Stimulated activated CD4-positive, alpha-beta T cell treated with anti-CD3 and anti-CD28 coated beads, Interleukin-2, amount 100 ng/mL, for 4 hours (primary cell): ENCODE data around the gene LRP5.
A peak's percentile ranks its signal among the peaks of the same experiment; 100 is the strongest.

ENCODE experiments used
- DNase-seq: peaks from one replicate; pipeline ENCODE4 v3.0.0-alpha.2; 2020; ENCODE audit warnings: low read depth

LRP5 gene

DNA sequence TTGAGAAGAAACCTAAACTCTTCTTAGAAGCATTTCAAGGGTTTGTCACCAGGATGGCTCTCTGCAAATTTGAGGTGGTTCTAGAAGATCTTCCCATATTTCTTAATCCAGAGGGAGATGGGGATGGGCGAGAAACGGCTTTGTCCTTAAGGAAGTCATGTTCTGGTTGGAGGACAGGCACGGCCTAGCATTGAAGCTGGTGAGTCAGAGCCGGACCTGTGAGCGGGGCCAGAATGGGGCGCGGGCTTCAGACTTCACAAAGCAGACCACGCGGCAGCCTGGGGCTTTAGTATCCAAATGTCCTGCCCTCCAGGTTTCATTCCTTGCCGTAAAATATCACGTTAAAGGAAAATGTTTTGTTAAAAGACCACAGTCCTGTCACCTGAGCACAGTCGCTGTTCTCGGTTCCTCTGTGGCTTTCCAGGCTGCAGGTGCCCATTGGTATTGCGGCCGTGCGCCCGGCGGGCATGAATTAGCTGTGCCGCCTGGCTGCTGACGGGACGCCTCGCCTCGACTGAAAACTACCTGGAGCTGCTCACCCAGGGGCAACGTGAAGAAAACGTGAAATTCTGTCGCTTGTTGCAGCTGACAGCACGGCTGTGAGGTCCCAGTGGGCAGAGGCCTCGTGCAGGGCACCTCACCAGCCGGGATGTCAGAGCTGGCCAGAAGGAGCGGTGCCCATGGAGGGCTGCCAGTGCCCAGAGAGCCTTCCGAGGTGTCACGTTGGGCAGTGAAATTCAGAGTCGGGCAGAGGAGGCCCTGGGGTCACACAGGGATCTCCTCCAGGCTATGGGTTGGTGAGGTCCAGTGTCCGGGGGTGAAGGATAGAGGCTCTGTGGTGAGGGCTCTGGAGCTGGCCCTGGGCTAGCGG, 59.0 kb downstream of the LRP5 start:
- no peak for DNase-seq

DNA sequence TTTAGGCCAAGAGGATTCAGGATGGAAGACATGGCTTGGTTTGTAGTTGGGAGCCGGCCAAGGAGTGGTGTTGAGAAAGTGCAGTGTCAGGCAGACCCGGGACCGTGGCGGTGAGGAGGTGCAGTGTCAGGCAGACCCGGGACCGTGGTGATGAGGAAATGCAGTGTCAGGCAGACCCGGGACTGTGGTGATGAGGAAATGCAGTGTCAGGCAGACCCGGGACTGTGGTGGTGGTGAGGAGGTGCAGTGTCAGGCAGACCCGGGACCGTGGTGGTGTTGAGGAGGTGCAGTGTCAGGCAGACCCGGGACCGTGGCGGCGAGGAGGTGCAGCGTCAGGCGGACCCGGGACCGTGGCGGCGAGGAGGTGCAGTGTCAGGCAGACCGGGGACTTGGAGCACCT, 59.7 kb downstream of the LRP5 start:
- DNase-seq, result no peak

DNA sequence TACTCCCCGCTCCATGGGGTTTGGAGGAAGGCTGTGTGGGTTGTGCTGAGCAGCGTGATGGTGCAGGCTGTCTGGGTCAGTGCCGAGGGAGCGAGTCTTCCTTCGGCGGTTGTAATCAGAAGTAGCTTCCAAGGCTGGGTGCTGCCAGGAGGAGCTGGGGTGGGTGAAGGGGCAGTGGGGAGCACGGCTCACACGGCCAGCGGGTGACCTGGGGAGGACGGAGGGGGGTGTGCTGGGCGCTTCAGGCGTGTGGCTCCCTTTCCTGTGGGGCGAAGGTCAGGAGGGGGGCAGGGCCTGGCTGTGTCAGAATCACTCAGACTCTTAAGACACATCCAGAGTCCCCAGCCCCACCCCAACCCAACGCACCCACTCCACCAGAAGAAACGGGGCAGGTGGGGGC, 60.2 kb downstream of the LRP5 start:
- no peak for DNase-seq

DNA sequence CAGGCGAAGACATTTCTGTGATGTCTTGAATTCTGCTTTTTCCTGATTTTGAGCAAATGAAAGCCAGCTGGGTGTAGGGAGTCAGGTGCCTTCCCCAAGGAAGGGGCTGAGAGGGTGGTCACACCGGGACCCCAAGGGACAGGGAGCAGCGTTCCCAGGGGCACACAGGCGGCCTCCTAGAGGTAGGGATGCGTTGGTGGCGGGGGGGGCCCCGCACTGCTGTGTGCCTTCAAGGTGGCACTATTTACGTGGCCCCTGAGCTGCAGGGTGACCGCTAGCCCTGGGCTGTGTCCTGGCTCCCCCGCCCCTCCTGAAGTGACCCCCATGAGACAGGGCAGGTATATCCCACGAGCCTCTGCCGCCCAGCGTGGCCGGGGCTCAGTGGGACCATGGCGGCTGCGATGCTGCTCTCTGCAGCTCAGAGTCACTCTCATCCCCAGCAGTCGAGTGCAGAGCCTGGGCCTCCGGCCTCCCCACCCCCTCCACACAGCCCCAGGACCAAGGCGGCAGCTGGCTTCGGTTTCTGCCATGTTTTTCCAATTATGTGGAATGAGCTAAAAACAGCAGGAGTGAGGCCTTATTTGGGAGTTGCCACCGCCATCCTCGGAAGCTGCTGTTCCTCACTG, 60.9 kb downstream of the LRP5 start:
- DNase-seq, result no peak

DNA sequence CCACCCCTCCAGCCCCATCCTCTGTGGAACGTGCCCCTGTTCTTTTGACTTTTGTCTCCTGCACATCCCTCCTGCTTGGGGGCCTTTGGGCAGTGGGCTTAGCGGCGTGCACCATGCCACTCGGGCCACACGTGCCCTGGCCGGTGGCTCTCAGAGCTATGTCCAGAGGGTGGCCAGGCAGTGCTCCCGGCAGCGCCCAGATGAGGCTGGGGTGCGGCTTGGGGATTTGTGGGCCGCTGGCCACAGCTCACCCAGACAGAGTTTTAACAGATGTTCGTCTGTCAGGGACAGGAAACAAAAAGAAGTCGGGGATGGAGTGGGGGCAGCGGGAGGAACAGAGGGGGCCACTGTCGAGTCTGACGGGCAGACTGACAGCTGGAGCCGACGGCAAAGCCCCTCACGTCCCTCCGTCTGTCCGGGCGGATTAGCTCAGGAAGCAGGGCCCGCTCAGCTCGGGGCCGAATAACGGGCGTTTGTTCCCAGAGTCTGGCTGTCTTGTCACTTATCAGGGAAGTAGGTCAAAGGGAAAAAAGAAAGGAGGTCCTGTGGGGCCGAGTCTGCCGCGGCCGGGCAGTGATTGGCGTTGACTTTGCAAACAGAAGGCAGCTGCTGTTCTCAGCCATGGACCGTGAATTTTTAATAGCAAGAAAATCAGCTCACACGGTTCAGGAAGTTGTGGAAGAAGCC, 61.6 kb downstream of the LRP5 start:
- DNase-seq, result no peak

DNA sequence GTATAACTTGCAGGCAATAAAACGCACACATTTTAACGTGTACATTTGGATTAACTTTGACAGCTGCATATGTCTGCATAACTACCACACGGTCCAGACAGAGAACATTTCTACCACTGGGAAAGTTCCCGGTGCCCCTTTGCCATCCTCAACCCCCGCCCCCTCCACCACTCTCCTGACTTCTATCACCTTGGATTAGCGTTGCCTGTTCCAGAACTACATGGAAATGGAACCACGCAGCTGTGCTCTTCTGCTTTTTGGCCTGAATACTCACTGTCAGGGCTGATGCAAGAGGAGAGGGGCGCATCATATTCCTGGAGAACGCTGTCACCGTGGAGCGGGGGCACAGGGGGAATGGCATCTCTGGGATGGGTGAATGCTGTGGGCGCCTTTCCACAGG, 62.1 kb downstream of the LRP5 start:
- DNase-seq, result no peak

DNA sequence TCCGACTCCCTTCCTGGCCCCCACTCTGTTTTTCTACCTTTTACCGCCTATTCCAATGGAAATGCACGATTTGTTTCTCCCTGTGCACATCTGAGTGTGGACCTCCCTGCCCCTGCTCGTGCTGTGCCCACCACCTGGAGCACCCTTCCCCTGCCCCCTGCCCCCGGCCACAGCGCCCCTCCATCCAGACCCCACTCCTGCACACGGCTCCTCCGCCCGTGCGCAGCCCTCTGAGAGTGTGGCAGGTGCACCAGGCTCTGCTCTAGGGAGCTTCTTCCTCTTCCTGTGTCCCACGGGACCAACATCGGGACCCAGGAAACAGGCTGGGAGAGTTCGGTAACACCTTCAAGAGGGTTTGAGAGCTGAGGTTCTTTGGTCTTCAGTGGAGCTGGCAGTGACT, 62.9 kb downstream of the LRP5 start:
- DNase-seq, result no peak

DNA sequence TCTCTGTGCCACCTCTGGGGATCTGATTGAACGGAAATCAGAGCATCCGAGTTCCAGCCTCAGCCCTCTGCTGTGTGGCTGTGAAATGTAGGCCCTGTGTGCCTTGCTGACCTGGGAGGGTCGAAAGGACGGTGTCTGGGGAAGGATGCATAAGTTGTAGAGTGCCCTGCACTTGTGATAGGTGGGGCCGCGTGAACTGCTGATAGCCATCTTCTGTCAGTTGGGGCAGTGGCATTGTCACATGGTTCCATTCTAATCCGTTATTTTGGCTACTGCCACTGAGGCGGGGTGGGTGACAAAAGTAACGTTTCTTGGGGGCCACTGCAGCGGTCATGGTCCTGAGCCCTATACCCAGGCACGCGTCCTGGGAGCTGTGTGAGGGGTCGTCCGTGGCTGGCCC, 63.4 kb downstream of the LRP5 start:
- no peak for DNase-seq

DNA sequence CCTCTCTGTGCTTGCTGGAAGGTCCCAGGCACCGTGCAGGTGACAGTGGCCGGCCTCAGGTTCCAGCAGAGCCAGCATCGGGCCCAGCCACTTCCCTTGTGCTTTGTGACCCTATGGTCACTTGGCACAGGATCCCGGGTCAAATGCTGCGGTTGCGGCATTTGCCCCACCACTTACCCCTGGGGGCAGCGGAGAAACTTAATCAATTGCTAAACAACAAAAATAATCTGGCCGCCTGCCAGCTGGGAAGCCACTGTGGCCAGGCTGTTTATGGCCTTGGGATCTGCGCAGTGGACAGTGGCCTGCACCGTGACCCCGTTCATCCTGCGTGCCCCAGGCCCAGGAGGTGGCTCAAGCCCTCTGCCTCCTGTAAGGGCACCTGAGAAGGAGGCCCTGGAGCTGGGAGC, 65.0 kb downstream of the LRP5 start:
- no peak for DNase-seq

DNA sequence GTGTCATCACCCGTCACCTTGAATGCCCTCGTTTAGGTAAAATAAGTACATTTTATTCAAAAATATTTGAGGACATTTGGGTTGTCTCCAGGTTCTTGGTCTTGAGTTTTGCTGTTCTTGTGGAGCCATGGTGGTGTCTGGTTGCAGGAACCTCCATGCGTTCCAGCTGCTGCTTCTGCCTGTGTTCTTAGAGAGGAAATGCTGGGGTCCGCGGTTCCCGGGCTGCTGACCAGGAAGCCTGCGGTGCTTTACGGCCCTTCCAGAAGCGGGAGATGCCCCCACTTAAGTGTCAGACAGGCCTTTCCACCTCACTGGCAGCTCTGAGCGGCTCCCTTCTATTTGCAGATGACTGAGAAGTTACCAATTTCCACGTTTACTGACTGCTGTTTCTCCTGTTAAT, 66.8 kb downstream of the LRP5 start:
- no peak for DNase-seq

DNA sequence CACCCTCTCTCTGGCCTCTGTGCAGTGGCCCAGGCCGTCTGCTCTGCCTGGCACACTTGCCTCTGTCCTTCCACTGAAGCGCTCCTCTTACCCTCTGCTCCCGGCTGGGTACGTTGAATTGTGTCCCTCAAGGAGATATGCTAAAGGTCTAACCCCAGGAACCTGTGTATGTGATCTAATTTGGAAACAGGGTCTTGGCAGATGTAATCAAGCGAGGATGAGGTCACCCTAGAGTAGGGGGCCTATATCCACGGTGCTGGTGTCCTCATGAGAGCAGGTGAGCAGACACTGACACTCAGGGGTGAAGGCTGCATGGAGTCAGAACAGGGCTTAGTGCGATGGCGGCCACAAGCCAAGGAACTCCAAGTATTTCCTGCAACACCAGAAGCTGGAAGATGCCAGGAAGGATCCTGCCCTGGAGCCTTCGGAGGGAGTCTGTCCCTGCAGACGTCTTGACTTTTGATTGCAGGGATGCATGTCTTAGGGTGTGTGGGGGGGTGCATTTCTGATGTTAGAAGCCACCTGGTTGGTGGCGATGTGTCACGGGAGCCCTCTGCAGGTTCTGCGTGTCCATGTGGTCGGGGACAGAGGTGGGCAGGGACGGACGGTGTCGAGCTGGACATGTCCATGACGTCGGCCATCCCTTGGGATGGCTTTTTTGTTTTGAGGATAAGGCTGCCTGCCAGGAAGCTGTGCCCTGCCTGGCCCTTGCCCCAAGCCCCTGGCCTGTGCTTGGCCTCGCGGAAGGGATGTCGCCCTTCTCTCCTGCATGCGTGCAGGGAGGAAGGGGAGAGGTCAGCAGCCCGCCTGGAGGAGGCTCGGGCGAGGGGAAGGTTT, 68.6 kb downstream of the LRP5 start:
- no peak for DNase-seq

DNA sequence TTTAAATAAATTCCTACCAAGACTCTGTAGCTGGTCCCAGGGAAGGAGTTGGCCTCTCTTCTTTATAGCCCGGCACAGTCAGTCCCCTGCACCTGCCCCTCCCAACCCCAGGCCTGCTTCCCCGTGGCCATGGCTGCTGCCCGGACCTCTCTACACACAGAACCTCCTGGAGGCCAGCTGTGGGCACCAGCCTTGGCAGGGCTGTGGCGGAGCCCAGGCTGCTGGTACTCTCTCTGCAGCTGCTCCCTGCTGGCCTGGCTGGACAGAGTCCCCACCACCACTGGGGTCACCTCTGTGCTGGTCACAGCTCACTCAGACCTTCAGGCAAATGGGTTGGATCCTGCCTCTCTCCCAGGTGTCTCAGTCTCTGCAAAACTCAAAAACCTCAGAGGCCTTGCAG, 69.3 kb downstream of the LRP5 start:
- no peak for DNase-seq

DNA sequence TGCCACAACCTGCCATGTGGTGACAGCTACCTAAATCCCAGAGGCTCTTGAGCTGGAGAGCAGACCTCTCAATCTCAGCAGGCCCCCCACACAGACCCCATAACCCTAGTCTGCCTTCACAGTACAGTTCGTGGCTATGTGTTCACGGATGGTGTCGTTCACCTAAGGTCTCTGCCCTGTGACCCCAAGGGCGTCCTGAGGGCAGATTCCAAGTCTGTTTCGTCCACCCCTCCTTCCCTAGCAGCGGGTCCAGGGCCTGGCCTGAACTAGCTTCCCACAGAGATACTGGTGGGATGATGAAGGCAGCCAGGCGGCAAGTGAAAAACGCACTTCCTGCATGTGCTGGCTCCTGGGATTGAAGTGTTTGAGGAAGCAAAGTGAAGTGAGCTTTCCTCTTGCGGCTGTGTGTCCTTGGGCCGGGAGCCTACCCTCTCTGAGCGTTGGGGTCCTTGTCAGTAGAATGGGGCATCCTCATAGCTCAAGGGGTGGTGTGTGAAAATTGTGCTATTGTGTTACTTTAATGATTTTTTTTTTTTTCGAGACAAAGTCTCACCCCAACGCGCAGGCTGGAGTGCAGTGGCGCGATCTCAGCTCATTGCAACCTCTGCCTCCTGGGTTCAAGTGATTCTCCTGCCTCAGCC, 70.1 kb downstream of the LRP5 start:
- no peak for DNase-seq

DNA sequence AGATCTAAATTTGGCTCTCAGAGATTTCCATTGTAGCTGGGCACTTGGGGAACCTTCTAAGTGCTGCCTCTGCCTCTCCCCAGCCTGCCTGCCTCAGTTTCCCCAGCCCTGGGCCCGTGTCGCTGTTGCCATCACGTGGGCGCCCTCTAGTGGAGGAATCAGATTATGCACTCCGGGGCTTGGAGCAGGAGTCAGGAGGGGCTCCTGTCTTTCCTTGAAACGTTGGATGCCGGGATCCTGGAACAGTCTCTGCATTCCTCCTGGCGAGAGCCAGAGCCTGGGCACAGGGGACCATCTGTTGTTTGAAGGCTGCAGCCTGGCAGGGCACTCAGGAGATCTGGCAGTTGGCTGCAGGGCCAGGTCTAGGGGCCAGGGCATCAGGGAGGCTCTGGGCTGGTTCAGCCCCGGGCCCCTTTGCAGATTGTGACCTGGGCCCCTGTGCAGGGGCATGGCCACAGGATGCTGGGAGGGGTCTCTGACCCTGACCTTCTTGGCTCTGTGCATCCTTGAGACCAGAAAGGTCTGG, 71.6 kb downstream of the LRP5 start:
- DNase-seq, result peak; percentile 29

DNA sequence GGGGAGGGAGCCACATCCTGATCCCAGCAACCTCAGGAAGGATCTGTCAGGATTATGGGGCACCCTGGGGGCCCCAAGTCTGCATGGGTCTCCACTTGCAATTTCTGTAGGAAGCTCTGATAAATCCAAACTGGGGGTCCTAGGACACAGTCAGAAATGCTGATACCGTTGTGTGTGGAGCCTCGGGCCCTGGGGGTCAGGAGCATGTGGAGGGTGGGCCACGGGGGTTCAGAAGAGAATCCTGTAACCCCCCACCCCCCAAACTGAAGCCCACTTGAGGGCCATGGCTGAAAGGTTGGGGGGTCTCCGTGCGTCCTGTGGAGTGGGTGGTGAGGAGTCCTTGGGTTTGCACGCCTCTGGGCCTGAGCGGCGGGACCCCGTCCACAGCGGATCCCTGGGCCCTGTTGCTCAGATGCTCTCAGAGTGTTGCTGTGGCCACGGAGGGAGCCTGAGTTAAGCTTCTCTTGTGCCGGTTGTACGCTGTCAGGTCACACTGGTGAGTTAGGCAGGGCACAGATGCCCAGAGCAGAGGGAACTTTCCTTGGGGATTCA, 72.2 kb downstream of the LRP5 start:
- DNase-seq, result no peak

DNA sequence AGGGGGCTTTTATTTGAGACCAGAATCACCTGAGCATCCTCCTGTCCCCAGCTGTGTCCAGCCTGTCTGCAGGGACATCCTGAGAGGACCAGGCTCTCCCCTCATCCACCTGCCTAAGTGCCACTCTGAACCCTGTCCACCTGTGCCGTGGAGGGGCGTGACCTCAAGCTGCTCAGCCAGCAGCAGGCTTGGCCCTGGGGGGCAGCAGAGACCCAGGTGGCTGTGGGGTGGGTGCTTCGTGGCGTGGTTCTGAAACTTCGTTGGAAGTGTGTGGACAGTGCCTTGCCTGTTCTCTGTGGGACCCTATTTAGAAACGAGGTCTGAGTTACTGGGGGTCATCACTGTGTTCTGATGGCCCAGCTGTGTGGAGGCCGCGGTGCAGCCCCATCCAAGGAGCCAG, 72.7 kb downstream of the LRP5 start:
- DNase-seq, result no peak

DNA sequence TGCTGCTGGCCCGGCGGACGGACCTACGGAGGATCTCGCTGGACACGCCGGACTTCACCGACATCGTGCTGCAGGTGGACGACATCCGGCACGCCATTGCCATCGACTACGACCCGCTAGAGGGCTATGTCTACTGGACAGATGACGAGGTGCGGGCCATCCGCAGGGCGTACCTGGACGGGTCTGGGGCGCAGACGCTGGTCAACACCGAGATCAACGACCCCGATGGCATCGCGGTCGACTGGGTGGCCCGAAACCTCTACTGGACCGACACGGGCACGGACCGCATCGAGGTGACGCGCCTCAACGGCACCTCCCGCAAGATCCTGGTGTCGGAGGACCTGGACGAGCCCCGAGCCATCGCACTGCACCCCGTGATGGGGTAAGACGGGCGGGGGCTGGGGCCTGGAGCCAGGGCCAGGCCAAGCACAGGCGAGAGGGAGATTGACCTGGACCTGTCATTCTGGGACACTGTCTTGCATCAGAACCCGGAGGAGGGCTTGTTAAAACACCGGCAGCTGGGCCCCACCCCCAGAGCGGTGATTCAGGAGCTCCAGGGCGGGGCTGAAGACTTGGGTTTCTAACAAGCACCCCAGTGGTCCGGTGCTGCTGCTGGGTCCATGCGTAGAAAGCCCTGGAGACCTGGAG, 74.1 kb downstream of the LRP5 start:
- no peak for DNase-seq

DNA sequence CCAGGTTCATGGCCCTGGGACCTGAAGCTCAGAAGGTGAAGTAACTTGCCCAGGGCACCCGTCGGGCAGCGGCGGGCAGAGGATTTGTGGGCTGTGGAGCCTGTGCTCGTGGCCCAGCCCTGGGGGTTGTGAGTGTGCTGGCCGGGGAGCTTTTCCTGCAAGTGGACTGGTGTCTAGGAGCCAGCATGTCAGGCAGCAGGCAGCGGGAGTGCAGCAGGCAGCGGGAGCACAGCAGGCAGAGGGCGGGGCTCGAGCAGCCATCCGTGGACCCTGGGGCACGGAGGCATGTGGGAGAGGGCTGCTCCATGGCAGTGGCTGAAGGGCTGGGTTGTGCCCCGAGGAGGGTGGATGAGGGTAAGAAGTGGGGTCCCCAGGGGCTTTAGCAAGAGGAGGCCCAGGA, 75.4 kb downstream of the LRP5 start:
- no peak for DNase-seq

DNA sequence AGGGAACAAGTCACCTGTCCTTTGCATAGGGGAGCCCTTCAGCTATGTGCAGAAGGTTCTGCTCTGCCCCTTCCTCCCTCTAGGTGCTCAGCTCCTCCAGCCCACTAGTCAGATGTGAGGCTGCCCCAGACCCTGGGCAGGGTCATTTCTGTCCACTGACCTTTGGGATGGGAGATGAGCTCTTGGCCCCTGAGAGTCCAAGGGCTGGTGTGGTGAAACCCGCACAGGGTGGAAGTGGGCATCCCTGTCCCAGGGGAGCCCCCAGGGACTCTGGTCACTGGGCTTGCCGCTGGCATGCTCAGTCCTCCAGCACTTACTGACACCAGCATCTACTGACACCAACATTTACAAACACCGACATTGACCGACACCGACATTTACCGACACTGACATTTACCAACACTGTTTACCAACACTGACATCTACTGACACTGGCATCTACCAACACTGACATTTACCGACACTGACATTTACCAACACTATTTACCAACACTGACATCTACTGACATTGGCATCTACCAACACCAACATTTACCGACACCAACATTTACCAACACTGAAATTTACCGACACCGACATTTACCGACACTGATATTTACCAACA, 76.3 kb downstream of the LRP5 start:
- DNase-seq, result no peak

DNA sequence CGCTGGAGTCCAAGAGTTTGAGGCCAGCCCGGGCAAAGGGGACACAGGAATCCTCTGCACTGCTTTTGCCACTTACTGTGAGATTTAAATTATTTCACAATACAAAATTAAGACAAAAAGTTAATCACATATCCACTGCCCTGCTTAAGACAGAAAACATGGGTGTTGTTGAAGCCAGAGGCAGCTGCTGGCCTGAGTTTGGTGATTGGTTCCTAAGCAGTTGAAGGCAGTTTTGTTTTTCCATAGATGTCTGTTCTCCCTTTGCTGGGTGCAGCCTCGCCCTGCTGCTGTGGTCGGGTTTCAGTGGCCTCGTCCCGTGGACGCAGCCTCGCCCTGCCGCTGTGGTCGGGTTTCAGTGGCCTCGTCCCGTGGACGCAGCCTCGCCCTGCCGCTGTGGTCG, 77.9 kb downstream of the LRP5 start:
- no peak for DNase-seq
